HepG2 (cell line): ENCODE measurements around the gene ZNF783. TPM values are rescaled to one million over a fixed set of nuclear protein-coding genes. Genes with fewer than 3 reads are reported as not detected.

Experiments used
- ATAC-seq: fragments of 200-7000 bp; cut with Tn5 transposase; 3 replicates; pipeline ENCODE4 v1.9.1; 2020; ENCODE audit warnings: mild to moderate bottlenecking, moderate library complexity
- BruUV-seq: library from RNA; stranded (reverse); fragments of 400-500 nt; replicated peaks from 2 replicates; lab custom pipeline; 2021; lab: Mats Ljungman, UMichigan
- CTCF ChIA-PET: fragments of 300-600 bp; formaldehyde crosslinking; extraction: SDS; loops from one replicate; lab custom pipeline; 2021; ENCODE audit warnings: low total read pairs, inconsistent platforms, low intra/inter-chr PET ratio; lab: Yijun Ruan, JAX
- POLR2A ChIA-PET: fragments of 350-600 bp; sonication (Branson Sonifier 250); formaldehyde crosslinking; loops from one replicate; lab custom pipeline; 2020; ENCODE audit warnings: antibody characterized with exemption, inconsistent platforms; lab: Yijun Ruan, JAX
- DNase-seq: peaks from one replicate; pipeline ENCODE4 v3.0.0-alpha.2; 2015; ENCODE audit warnings: low spot score
- FAIRE-seq: peaks from 3 replicates; lab custom pipeline; 2011; peaks lifted over from hg19 to GRCh38; lab: Jason Lieb, UNC
- H2AFZ ChIP-seq: one replicate; pipeline ENCODE4 v1.6.1; 2011; ENCODE audit warnings: low read length, inconsistent platforms
- H3K27ac ChIP-seq: fragments of 300-600 bp; 3 replicates; pipeline ENCODE4 v1.8.0; 2011; ENCODE audit warnings: mixed run types, mild to moderate bottlenecking, mixed read lengths, low read length, inconsistent platforms; ENCODE audit not compliant: insufficient read depth; ENCODE audit errors: extremely low read length
- H3K27me3 ChIP-seq, 2 experiments: fragments of 200-600 bp in 1 of 2; 2 replicates in 1 of 2; 3 replicates in 1 of 2; pipeline versions ENCODE4 v1.6.0 to v1.8.0; 2011; ENCODE audit warnings: low read length in 2 of 2, mild to moderate bottlenecking in 2 of 2, moderate library complexity in 2 of 2, inconsistent platforms in 1 of 2; ENCODE audit not compliant: insufficient read depth in 2 of 2, control insufficient read depth in 1 of 2
- H3K36me3 ChIP-seq, 2 experiments: fragments of 200-600 bp in 1 of 2; replicated peaks in 1 of 2; 2 replicates in 1 of 2; 3 replicates in 1 of 2; pipeline versions ENCODE4 v1.5.1 to v1.8.0; 2011; ENCODE audit warnings: low read length in 2 of 2, inconsistent platforms in 1 of 2; ENCODE audit not compliant: insufficient read depth in 2 of 2, control insufficient read depth in 1 of 2
- H3K4me1 ChIP-seq: 2 replicates; pipeline ENCODE4 v1.5.1; 2012; ENCODE audit warnings: low read length, inconsistent platforms; ENCODE audit not compliant: insufficient read depth
- H3K4me2 ChIP-seq: 2 replicates; pipeline ENCODE4 v1.6.0; 2011; ENCODE audit warnings: low read depth, low read length, inconsistent platforms
- H3K4me3 ChIP-seq, 3 experiments: fragments of 200-600 bp in 1 of 3; sonication (generic), shearing (Covaris generic) in 1 of 3; replicated peaks in 1 of 3; 2 replicates each; pipeline ENCODE4 v1.5.1; 2011 to 2016; ENCODE audit warnings: low read length in 3 of 3, inconsistent platforms in 2 of 3, low read depth in 2 of 3, mild to moderate bottlenecking in 2 of 3, control low read depth in 1 of 3, mixed read lengths in 1 of 3; ENCODE audit not compliant: insufficient read depth in 1 of 3
- H3K79me2 ChIP-seq: one replicate; pipeline ENCODE4 v1.6.1; 2011; ENCODE audit warnings: low read length, inconsistent platforms; ENCODE audit not compliant: insufficient read depth
- H3K9ac ChIP-seq: 2 replicates; pipeline ENCODE4 v1.6.0; 2011; ENCODE audit warnings: mild to moderate bottlenecking, low read depth, low read length, inconsistent platforms; ENCODE audit not compliant: insufficient read depth
- H3K9me3 ChIP-seq: 2 replicates; pipeline ENCODE4 v1.5.1; 2012; ENCODE audit warnings: mild to moderate bottlenecking, low read length
- H4K20me1 ChIP-seq: 2 replicates; pipeline ENCODE4 v1.6.0; 2011; ENCODE audit warnings: inconsistent platforms, mild to moderate bottlenecking, low read length, moderate library complexity; ENCODE audit not compliant: insufficient read depth
- GABPB1 ChIP-seq: IDR thresholded peaks from 2 replicates; pipeline ENCODE4 v1.6.1; 2016; ENCODE audit warnings: mild to moderate bottlenecking, missing genetic modification reagents, moderate library complexity, missing compliant biosample characterization
- MED13 ChIP-seq: sonication (generic); formaldehyde crosslinking; IDR thresholded peaks from 2 replicates; pipeline ENCODE4 v1.5.0; 2020; ENCODE audit warnings: missing genetic modification reagents
- SNRNP70 ChIP-seq: fragments of 200-400 bp; formaldehyde crosslinking; IDR thresholded peaks from 2 replicates; pipeline ENCODE4 v1.6.1; 2017; ENCODE audit warnings: mild to moderate bottlenecking, low read depth, low read length, moderate library complexity
- WGBS: methylation state at CpG from one replicate; pipeline ENCODE4 v1.1.6; 2017; ENCODE audit warnings: low lambda C conversion rate; 5-methylcytosine and 5-hydroxymethylcytosine counted together
- in situ Hi-C: cut with HindIII; loops from 2 replicates; pipeline ENCODE4 v1.10.0; 2017; ENCODE audit warnings: low pct_unique_long_range_greater_than_20kb; ENCODE audit not compliant: extremely low pct_ligation_motif_present
- intact Hi-C: fragments of 100-400 bp; cut with micrococcal nuclease; formaldehyde crosslinking; loops from one replicate; pipeline ENCODE4 v1.10.0; 2022; ENCODE audit not compliant: unreplicated experiment
- polyA plus RNA-seq, 8 experiments: library from polyadenylated mRNA; depleted of rRNA in 3 of 8; stranded (reverse) in 7 of 8; unstranded in 1 of 8; fragments of >200 nt; fragmentation: Illumina TruSeq in 4 of 8; extraction: Trizol in 4 of 8; gene quantifications; 2 replicates each; pipeline versions ENCODE4 v1.2.1 to v1.2.3, GENCODE V29; 2011 to 2016; ENCODE audit warnings: low read depth in 4 of 8, missing spikeins in 1 of 8, mixed read lengths in 1 of 8; ENCODE audit not compliant: insufficient read depth in 1 of 8
- total RNA-seq, 5 experiments: library from RNA; depleted of rRNA; stranded (reverse); fragments of >200 nt; fragmentation: Illumina TruSeq; extraction: Trizol; gene quantifications; 2 replicates each; pipeline ENCODE4 v1.2.3, GENCODE V29; 2016; ENCODE audit warnings: low read depth in 1 of 5
- TF ChIP-seq, protein P1 (sequence below): sonication (generic); IDR thresholded peaks from 2 replicates; pipeline ENCODE4 v1.6.1; 2016; ENCODE audit warnings: low read depth, borderline replicate concordance
- TF ChIP-seq, protein P2 (sequence below): sonication (generic); formaldehyde crosslinking; IDR thresholded peaks from 2 replicates; pipeline ENCODE4 v1.4.0; 2020; ENCODE audit warnings: low read depth, mild to moderate bottlenecking, missing genetic modification reagents
- TF ChIP-seq, protein P3 (sequence below): sonication (generic); formaldehyde crosslinking; IDR thresholded peaks from 2 replicates; pipeline ENCODE4 v1.4.0; 2020; ENCODE audit warnings: missing genetic modification reagents, mild to moderate bottlenecking, borderline replicate concordance
- TF ChIP-seq, protein P4 (sequence below): sonication (generic); formaldehyde crosslinking; IDR thresholded peaks from 2 replicates; pipeline ENCODE4 v1.5.1; 2020; ENCODE audit warnings: missing genetic modification reagents, mild to moderate bottlenecking, borderline replicate concordance

Gene ZNF783
- total and polyA plus RNA-seq, 2 of the 13 experiments (the other 11 are each of a cell fraction or from before 2014, with no cell fraction given) = 4.1 to 5.2 TPM

DNA sequence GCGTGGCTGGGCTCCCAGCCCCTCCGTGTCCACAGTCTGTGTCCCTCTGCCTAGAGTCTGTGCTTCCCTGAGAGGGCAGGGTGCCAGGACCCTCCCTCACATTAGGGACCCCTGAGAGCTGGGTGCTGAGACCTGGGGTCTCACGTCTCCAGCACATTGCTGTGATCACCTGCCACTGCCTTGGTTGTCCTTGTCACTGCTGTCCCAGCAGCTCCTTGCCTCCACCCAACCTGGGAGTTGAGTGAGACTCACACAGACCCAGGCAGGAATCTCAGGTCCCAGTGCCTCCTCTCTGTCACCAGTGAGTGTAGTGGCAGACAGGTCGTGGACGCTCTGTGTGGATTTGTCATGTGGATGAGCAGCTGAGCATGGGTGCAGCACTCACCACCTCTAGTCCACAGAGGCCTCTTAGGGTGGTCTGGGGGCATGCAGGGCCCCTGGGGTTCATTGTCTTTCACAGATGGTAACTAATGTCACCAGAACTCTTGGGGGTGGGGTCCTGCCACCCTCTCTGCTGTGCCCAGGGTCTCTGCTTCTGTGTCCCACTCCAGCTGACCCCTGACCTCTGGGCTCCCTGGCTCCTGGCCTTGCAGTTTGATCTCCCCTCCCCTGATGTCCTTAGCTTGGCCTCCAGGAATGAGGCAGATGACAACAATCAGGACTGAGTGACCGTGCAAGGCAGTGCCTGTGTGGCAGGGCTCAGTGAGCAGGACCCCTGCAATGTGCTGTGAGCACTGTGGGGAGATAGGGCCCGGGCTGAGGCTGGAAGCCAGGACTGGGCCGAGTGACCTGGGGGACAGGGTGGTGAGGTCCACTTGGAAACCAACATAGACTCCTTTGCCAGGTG lies 18.9 kb downstream of the ZNF783 start (continued):
- no peak for TF ChIP-seq GABPB1 (CRISPR knock-in tag)
- TF ChIP-seq MED13 (CRISPR knock-in tag) = no peak

DNA sequence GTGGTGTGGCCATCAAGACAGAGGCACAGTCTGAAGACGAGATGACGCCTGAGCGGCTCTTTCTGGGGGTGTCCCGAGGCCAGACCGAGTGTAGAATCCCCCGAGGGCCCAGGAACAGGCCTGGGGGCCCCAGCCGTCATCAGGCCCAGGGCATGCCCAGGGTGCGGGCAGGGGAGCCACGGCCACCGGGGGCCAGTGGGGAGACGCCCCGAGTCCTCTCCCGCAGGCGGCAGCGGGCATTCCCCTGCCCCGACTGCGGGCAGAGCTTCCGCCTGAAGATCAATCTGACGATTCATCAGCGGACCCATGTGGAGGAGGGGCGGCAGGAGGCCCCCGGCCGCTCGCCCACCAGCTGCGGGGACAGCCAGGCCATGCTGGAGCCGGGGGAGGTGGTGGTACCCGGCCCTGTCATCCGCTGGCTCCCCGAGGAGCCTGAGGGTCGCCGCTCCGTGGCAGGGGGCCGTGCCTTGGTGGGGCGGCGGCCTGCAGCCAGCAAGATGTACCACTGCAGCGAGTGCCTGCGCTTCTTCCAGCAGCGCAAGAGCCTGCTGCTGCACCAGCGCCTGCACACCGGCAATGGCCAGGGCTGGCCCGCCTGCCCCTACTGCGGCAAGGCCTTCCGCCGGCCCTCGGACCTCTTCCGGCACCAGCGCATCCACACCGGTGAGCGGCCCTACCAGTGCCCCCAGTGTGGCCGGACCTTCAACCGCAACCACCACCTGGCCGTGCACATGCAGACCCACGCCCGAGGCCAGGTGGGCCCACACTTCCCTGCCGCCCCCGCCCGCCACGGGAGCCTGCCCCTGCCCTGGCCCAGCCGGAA lies 19.7 kb downstream of the ZNF783 start:
- intact Hi-C loops = no loop called here
- Histone ChIP-seq H3K79me2 (no peaks in the 10 kb centered on the region), H3K4me3 (no peak overlapping the region), H3K9me3 (no peaks in the 10 kb centered on the region), H4K20me1 (no peaks in the 10 kb centered on the region), H2AFZ (no peak overlapping the region), H3K4me1 (peaks cover 10% of the 10 kb centered on the region; the same call in 1 of the 2 replicates), H3K9ac (no peak overlapping the region), H3K27ac (no peak overlapping the region), H3K27me3 (no peaks in the 10 kb centered on the region; a peak in 1 of 5 replicates), H3K36me3 (peaks cover 5 to 8% of the 10 kb centered on the region in 2 experiments; a peak in 4 of 5 replicates)
- no TSS peak for BruUV-seq
- in situ Hi-C loops = no loop called here
- ATAC-seq = no peak
- CTCF ChIA-PET = no interaction called here
- FAIRE-seq = no peak
- no peak for DNase-seq
- TF ChIP-seq, protein P1, sequence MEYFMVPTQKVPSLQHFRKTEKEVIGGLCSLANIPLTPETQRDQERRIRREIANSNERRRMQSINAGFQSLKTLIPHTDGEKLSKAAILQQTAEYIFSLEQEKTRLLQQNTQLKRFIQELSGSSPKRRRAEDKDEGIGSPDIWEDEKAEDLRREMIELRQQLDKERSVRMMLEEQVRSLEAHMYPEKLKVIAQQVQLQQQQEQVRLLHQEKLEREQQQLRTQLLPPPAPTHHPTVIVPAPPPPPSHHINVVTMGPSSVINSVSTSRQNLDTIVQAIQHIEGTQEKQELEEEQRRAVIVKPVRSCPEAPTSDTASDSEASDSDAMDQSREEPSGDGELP = no peak
- no peak for TF ChIP-seq SNRNP70
- TF ChIP-seq, protein P2, sequence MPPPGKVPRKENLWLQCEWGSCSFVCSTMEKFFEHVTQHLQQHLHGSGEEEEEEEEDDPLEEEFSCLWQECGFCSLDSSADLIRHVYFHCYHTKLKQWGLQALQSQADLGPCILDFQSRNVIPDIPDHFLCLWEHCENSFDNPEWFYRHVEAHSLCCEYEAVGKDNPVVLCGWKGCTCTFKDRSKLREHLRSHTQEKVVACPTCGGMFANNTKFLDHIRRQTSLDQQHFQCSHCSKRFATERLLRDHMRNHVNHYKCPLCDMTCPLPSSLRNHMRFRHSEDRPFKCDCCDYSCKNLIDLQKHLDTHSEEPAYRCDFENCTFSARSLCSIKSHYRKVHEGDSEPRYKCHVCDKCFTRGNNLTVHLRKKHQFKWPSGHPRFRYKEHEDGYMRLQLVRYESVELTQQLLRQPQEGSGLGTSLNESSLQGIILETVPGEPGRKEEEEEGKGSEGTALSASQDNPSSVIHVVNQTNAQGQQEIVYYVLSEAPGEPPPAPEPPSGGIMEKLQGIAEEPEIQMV (CRISPR knock-in tag) = no peak
- TF ChIP-seq, protein P3, sequence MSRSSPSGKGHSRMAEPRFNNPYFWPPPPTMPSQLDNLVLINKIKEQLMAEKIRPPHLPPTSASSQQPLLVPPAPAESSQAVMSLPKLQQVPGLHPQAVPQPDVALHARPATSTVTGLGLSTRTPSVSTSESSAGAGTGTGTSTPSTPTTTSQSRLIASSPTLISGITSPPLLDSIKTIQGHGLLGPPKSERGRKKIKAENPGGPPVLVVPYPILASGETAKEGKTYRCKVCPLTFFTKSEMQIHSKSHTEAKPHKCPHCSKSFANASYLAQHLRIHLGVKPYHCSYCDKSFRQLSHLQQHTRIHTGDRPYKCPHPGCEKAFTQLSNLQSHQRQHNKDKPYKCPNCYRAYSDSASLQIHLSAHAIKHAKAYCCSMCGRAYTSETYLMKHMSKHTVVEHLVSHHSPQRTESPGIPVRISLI (CRISPR knock-in tag) = no peak
- TF ChIP-seq, protein P4, sequence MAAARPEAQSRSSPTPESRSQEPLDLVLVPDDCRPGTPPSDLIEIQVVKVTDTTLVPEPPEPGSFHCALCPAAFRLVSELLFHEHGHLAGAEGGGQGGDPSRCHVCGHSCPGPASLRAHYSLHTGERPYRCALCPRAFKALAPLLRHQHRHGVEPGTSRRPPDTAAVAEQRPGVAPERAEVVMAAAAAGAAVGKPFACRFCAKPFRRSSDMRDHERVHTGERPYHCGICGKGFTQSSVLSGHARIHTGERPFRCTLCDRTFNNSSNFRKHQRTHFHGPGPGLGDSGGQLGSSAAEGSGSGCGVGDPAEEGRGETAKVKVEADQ (CRISPR knock-in tag) = no peak
- TF ChIP-seq, all 625 proteins: peak for 0
- POLR2A ChIA-PET = no interaction called here
- WGBS = 97% methylated on average over 30 of the region's 59 CpGs
- no peak overlapping the region for H3K4me2 ChIP-seq
